ENCODE measurements around the gene KRT72. TPM values are rescaled to one million over a fixed set of nuclear protein-coding genes. Genes with fewer than 3 reads are reported as not detected.

KRT72 gene
- total and polyA plus RNA-seq, 2 of the 13 experiments (the other 11 are each of a cell fraction or from before 2014, with no cell fraction given), result not detected

- POLR2A ChIA-PET, result no interaction called here
- Histone ChIP-seq H3K9me3 (ENCODE audit: low read length) (no peaks in the 10 kb centered on the region), H3K27ac (ENCODE audit: extremely low read length, insufficient read depth, low read length) (no peak overlapping the region), H3K36me3 (replicated peaks in 1 of 2; ENCODE audit: control insufficient read depth in 1 of 2, insufficient read depth in 2 of 2, low read length in 2 of 2) (no peaks in the 10 kb centered on the region), H3K79me2 (ENCODE audit: insufficient read depth, low read length) (no peaks in the 10 kb centered on the region), H3K4me2 (ENCODE audit: low read depth, low read length) (no peak overlapping the region), H3K4me3 (replicated peaks in 1 of 3; ENCODE audit: insufficient read depth in 1 of 3, low read depth in 2 of 3, low read length in 3 of 3) (no peak overlapping the region), H3K4me1 (ENCODE audit: insufficient read depth, low read length) (no peaks in the 10 kb centered on the region), H3K9ac (ENCODE audit: insufficient read depth, low read depth, low read length) (no peak overlapping the region), H2AFZ (ENCODE audit: low read length) (no peak overlapping the region), H3K27me3 (ENCODE audit: control insufficient read depth in 1 of 2, insufficient read depth in 2 of 2, low read length in 2 of 2) (peaks cover 0 to 23% of the 10 kb centered on the region in 2 experiments; a peak in 2 of 5 replicates), H4K20me1 (ENCODE audit: insufficient read depth, low read length) (no peaks in the 10 kb centered on the region)
- CTCF ChIA-PET (ENCODE audit: low intra/inter-chr PET ratio, low total read pairs), result no interaction called here
- ATAC-seq (no peak), FAIRE-seq (no peak), DNase-seq (ENCODE audit: low spot score) (no peak)
- WGBS (ENCODE audit: low lambda C conversion rate), result 7% methylated on average over 5 of the region's 5 CpGs
- in situ Hi-C loops (cut with HindIII; ENCODE audit: extremely low pct_ligation_motif_present, low pct_unique_long_range_greater_than_20kb), result no loop called here
- TF ChIP-seq TOPORS (CRISPR knock-in tag; IDR thresholded peaks at IDR 0.05), result no peak
- no peak for TF ChIP-seq GLI4 (CRISPR knock-in tag; IDR thresholded peaks at IDR 0.05; ENCODE audit: borderline replicate concordance)
- intact Hi-C loops (cut with micrococcal nuclease; ENCODE audit: unreplicated experiment), result no loop called here
- BruUV-seq (replicated peaks), result no TSS peak
Measured at GRCh38 chr12:52636592-52637258, 35.5 kb upstream of the KRT72 start.

DNA sequence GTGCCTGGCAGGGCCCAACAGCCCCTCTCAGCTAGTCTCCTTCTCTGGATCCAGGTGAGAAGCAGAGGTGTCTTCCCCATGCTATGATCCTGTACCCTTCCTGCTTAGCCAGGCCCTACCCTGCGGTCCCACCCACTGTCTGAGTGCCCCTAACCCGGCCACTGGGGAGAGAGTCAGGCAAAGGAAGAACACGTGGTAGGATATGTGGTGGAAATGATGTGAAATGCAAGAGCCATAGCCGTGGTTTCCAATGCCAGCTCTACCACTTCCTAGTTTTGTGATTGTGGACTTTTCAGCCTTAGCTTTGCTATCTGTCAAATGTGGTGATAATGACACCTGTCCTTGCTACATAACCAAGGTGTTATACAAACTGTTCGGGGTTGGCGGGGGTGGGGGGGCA is 34.9 kb upstream of the KRT72 start:
- H3K4me3 ChIP-seq (replicated peaks in 1 of 3; ENCODE audit: insufficient read depth in 1 of 3, low read depth in 2 of 3, low read length in 3 of 3), result no peak overlapping the region
- FAIRE-seq (no peak), ATAC-seq (no peak), DNase-seq (ENCODE audit: low spot score) (no peak)
- H3K36me3 ChIP-seq (replicated peaks in 1 of 2; ENCODE audit: control insufficient read depth in 1 of 2, insufficient read depth in 2 of 2, low read length in 2 of 2), result no peaks in the 10 kb centered on the region
- no peak for TF ChIP-seq FOSL2 (CRISPR knock-in tag; IDR thresholded peaks at IDR 0.05)
- TF ChIP-seq ZSCAN21 (CRISPR knock-in tag; IDR thresholded peaks at IDR 0.05; ENCODE audit: borderline replicate concordance), result no peak
- TF ChIP-seq ZKSCAN8 (CRISPR knock-in tag; IDR thresholded peaks at IDR 0.05; ENCODE audit: borderline replicate concordance), result no peak
- TF ChIP-seq ZNF883 (CRISPR knock-in tag; IDR thresholded peaks at IDR 0.05; ENCODE audit: not compliant biosample characterization), result no peak
- TF ChIP-seq JARID2 (CRISPR knock-in tag; IDR thresholded peaks at IDR 0.05; ENCODE audit: insufficient replicate concordance), result no peak
- no peak for TF ChIP-seq GATA4 (IDR thresholded peaks at IDR 0.05; ENCODE audit: borderline replicate concordance, low read depth)
- ChIA-PET CTCF (ENCODE audit: low intra/inter-chr PET ratio, low total read pairs) (no interaction called here), POLR2A (no interaction called here)
- intact Hi-C loops (cut with micrococcal nuclease; ENCODE audit: unreplicated experiment), result no loop called here
- H3K4me2 ChIP-seq (ENCODE audit: low read depth, low read length), result no peak overlapping the region
- no peaks in the 10 kb centered on the region for H3K79me2 ChIP-seq (ENCODE audit: insufficient read depth, low read length)
- H2AFZ ChIP-seq (ENCODE audit: low read length), result no peak overlapping the region
- in situ Hi-C loops (cut with HindIII; ENCODE audit: extremely low pct_ligation_motif_present, low pct_unique_long_range_greater_than_20kb), result no loop called here
- H4K20me1 ChIP-seq (ENCODE audit: insufficient read depth, low read length), result no peaks in the 10 kb centered on the region
- H3K27ac ChIP-seq (ENCODE audit: extremely low read length, insufficient read depth, low read length), result no peak overlapping the region
- WGBS (ENCODE audit: low lambda C conversion rate), result 6% methylated on average over 6 of the region's 6 CpGs
- no peaks in the 10 kb centered on the region for H3K4me1 ChIP-seq (ENCODE audit: insufficient read depth, low read length)
- no peak overlapping the region for H3K9ac ChIP-seq (ENCODE audit: insufficient read depth, low read depth, low read length)
- H3K27me3 ChIP-seq (ENCODE audit: control insufficient read depth in 1 of 2, insufficient read depth in 2 of 2, low read length in 2 of 2), result peaks cover 0 to 23% of the 10 kb centered on the region in 2 experiments; a peak in 2 of 5 replicates
- no TSS peak for BruUV-seq (replicated peaks)
- H3K9me3 ChIP-seq (ENCODE audit: low read length), result no peaks in the 10 kb centered on the region
